Osteocyte (in vitro differentiated cells): ENCODE data around the gene ERG. TPM values are rescaled to one million over a fixed set of nuclear protein-coding genes. Genes with fewer than 3 reads are reported as not detected.

Experiments
- DNase-seq: peaks from one replicate; pipeline ENCODE4 v3.0.0; 2021; ENCODE audit warnings: mixed read lengths; ENCODE audit not compliant: unreplicated experiment; ENCODE audit errors: extremely low spot score
- H3K27ac Mint-ChIP-seq: one replicate; pipeline ENCODE4 v1.8.0; 2021; ENCODE audit warnings: mild to moderate bottlenecking, mixed read lengths; ENCODE audit not compliant: unreplicated experiment
- H3K27me3 Mint-ChIP-seq: one replicate; pipeline ENCODE4 v1.8.0; 2021; ENCODE audit warnings: mixed read lengths; ENCODE audit not compliant: unreplicated experiment
- H3K36me3 Mint-ChIP-seq: one replicate; pipeline ENCODE4 v1.8.0; 2021; ENCODE audit warnings: mixed read lengths; ENCODE audit not compliant: unreplicated experiment
- H3K4me1 Mint-ChIP-seq: one replicate; pipeline ENCODE4 v1.8.0; 2021; ENCODE audit warnings: mixed read lengths; ENCODE audit not compliant: unreplicated experiment
- H3K4me3 Mint-ChIP-seq: one replicate; pipeline ENCODE4 v1.8.0; 2021; ENCODE audit warnings: mild to moderate bottlenecking, moderate library complexity, mixed read lengths; ENCODE audit not compliant: unreplicated experiment
- H3K9me3 Mint-ChIP-seq: one replicate; pipeline ENCODE4 v1.8.0; 2021; ENCODE audit warnings: mixed read lengths; ENCODE audit not compliant: unreplicated experiment
- total RNA-seq: library from RNA; stranded (reverse); gene quantifications from 2 replicates; pipeline ENCODE4 v1.2.1, GENCODE V29; 2021
- TF ChIP-seq, protein P1 (sequence below): fragments of 200-600 bp; sonication (generic); IDR thresholded peaks from 2 replicates; pipeline ENCODE4 v1.5.0; 2021; ENCODE audit warnings: antibody characterized with exemption, mild to moderate bottlenecking, moderate library complexity

The ERG gene
- total RNA-seq, 1 donor from 2014 or later = 11.0 TPM

DNA sequence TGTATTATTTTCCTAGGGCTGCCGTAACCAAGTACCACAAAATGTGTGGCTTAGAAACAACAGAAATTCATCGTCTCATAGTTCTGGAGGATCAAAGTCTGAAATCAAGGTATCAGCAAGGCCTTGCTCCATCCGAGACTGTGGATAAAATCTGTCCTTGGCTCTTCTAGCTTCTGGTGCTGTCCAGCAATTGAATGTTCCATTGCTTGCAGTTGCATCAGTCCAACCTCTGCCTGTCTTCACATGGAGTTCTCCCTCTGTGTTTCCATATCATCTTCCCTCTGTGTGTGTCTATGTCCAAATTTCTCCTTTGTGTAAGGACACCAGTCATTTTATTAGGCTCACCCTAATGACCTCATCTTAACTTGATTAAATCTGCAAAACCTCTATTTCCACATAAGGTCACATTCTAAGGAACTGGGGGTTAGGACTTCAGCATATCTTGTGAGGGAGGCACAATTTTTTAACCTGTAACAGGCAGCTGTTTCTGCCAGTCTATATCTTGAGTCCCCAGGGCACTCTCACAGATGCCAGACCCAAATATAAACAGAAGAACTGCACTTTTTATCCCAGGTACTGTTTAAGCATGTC is 84.2 kb downstream of the ERG start:
- H3K27me3 Mint-ChIP-seq = no peaks in the 10 kb centered on the region
- peaks cover 6% of the 10 kb centered on the region for H3K36me3 Mint-ChIP-seq
- peaks cover 44% of the 10 kb centered on the region for H3K4me1 Mint-ChIP-seq

DNA sequence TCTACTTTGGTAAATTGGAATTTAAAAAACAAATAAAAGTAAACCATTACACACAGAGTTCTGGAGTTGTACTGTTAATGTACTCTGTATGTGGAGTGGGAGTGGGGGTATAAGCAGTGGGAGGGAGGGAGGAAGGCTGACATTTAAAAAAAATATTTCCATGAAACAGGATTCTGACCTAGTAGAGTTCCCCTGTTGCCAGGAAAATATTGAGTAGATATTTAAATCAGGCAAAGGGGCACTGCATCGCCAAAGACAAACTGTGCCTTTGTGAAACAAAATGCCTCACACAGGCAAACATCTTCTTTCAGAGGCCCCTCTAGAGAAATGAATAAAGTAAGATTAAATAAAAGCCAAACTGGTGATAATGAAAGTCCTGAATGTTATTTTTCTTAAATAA is 87.8 kb downstream of the ERG start:
- H3K4me1 Mint-ChIP-seq = peaks cover 35% of the 10 kb centered on the region

More for the DNA sequence above, 84.2 kb downstream of the ERG start:
- H3K9me3 Mint-ChIP-seq = peaks cover 9% of the 10 kb centered on the region
- DNase-seq = no peak
- no peak overlapping the region for H3K4me3 Mint-ChIP-seq
- peak overlapping the region; percentile 78 for H3K27ac Mint-ChIP-seq
- TF ChIP-seq, protein P1, sequence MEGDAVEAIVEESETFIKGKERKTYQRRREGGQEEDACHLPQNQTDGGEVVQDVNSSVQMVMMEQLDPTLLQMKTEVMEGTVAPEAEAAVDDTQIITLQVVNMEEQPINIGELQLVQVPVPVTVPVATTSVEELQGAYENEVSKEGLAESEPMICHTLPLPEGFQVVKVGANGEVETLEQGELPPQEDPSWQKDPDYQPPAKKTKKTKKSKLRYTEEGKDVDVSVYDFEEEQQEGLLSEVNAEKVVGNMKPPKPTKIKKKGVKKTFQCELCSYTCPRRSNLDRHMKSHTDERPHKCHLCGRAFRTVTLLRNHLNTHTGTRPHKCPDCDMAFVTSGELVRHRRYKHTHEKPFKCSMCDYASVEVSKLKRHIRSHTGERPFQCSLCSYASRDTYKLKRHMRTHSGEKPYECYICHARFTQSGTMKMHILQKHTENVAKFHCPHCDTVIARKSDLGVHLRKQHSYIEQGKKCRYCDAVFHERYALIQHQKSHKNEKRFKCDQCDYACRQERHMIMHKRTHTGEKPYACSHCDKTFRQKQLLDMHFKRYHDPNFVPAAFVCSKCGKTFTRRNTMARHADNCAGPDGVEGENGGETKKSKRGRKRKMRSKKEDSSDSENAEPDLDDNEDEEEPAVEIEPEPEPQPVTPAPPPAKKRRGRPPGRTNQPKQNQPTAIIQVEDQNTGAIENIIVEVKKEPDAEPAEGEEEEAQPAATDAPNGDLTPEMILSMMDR = no peak

DNA sequence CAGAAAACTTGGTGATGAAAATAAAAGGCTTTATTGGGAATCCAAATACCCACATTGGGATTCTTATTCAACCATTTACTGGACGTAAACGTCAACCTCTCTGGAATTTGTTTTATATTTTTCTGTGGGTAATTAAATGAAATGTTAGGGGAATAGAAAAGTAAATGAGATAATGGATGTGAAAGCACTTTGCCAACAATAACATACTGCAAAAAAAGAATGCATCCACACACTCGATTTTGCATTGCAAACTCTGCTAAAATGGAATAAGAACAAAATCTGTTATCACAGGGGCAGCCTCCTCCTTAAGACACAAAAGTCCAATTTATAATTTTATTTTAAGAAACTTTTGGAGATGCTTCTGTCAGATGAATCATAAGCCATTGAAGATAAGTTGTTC is 88.4 kb downstream of the ERG start:
- DNase-seq = no peak
- Mint-ChIP-seq H3K9me3 (peaks cover 9% of the 10 kb centered on the region), H3K4me3 (no peak overlapping the region), H3K27ac (no peak overlapping the region), H3K36me3 (peaks cover 5% of the 10 kb centered on the region), H3K27me3 (no peaks in the 10 kb centered on the region), H3K4me1 (peaks cover 29% of the 10 kb centered on the region)
- TF ChIP-seq, protein P1 = no peak

More for the DNA sequence above, 87.8 kb downstream of the ERG start:
- Mint-ChIP-seq H3K4me3 (no peak overlapping the region), H3K9me3 (peaks cover 9% of the 10 kb centered on the region), H3K36me3 (peaks cover 5% of the 10 kb centered on the region), H3K27me3 (no peaks in the 10 kb centered on the region), H3K27ac (no peak overlapping the region)
- TF ChIP-seq, protein P1 = no peak
- DNase-seq = no peak

DNA sequence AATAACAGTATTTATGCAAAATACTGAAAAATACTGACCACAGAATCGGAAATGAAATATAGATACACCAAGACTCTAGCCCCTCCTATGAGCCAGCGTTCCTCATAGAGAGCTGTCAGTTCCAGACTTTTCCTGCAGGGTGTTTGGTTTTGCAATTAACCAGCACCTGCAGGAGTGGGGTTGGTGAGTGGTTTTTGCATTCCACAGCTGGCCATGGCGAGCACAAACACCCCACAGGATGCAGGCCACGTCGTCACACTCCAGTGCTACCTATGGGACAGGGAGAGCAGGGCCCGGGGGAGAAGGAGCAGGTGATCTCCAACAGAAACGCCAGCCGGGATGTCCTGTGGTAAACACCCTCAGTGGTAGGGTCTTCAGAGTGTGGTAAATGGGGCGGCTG is 94.1 kb downstream of the ERG start:
- Mint-ChIP-seq H3K36me3 (peaks cover 8% of the 10 kb centered on the region), H3K9me3 (no peaks in the 10 kb centered on the region), H3K27ac (no peak overlapping the region), H3K4me1 (peaks cover 5% of the 10 kb centered on the region), H3K27me3 (no peaks in the 10 kb centered on the region), H3K4me3 (no peak overlapping the region)
- DNase-seq = no peak
- TF ChIP-seq, protein P1 = no peak

DNA sequence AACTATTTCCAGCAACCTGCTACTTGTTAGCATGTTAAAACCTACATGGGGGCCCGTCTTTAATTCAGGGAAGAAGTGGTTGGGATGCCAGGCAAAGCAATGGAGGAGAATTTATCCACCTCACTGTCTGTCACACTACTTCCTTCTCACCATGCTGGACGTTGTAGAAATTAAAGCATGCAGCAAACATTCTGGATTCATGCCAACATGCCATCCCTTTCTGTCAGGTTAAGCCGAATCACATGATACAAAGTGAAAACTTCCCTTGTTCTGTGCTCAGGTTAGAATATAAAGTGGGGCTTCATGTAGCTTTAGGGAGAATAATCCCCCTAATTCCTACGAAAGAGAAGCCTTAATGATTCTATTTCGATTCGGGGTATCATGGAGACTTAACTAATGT is 95.5 kb downstream of the ERG start:
- Mint-ChIP-seq H3K4me1 (peaks cover 1% of the 10 kb centered on the region), H3K4me3 (no peak overlapping the region), H3K27ac (no peak overlapping the region), H3K9me3 (no peaks in the 10 kb centered on the region), H3K36me3 (peaks cover 12% of the 10 kb centered on the region), H3K27me3 (no peaks in the 10 kb centered on the region)
- TF ChIP-seq, protein P1 = no peak
- no peak for DNase-seq
